Ishikawa (cell line): ENCODE measurements around the gene HTR4.

Experiments
- FOXM1 ChIP-seq: IDR thresholded peaks from 2 replicates; pipeline ENCODE4 v1.6.1; 2012; ENCODE audit warnings: low read depth, borderline replicate concordance
- TAF1 ChIP-seq: IDR thresholded peaks from 2 replicates; pipeline ENCODE4 v1.6.1; 2012; ENCODE audit warnings: low read depth, mild to moderate bottlenecking
- YY1 ChIP-seq: IDR thresholded peaks from 2 replicates; pipeline ENCODE4 v1.6.1; 2012; ENCODE audit warnings: low read depth

GRCh38 chr5:148541054-148541835 is 113.1 kb downstream of the HTR4 start:
- TF ChIP-seq TAF1 (no peak), YY1 (no peak), FOXM1 (no peak)
